Common myeloid progenitor, CD34-positive (primary cell): Measurements from ENCODE around the gene EFCAB7.

Experiments used
- CTCF ChIA-PET: fragments of 350-600 bp; sonication (Branson Sonifier 250); formaldehyde crosslinking; loops from one replicate; lab custom pipeline; 2021; ENCODE audit warnings: antibody characterized with exemption; lab: Charles Lee
- POLR2A ChIA-PET: fragments of 350-600 bp; sonication (Branson Sonifier 250); formaldehyde crosslinking; loops from one replicate; lab custom pipeline; 2021; ENCODE audit warnings: antibody characterized with exemption; lab: Charles Lee
- DNase-seq, 3 donors: peaks; one replicate each; pipeline versions ENCODE4 v3.0.0 to v3.0.0-alpha.2; 2013
- H3K27ac ChIP-seq, 2 experiments: 1 replicate in 1 of 2; 2 replicates in 1 of 2; pipeline ENCODE4 v1.7.0; 2013; ENCODE audit warnings: inconsistent platforms in 2 of 2, low read length in 2 of 2, mild to moderate bottlenecking in 2 of 2, low read depth in 1 of 2, moderate library complexity in 1 of 2; ENCODE audit not compliant: severe bottlenecking in 2 of 2, insufficient read depth in 1 of 2, poor library complexity in 1 of 2
- H3K27me3 ChIP-seq, 5 experiments: replicated peaks in 2 of 5; 1 replicate in 3 of 5; 2 replicates in 2 of 5; pipeline versions ENCODE4 v1.6.1 to v1.7.0; 2013; ENCODE audit warnings: low read length in 4 of 5, mild to moderate bottlenecking in 2 of 5, moderate library complexity in 2 of 5, inconsistent platforms in 1 of 5; ENCODE audit not compliant: insufficient read depth in 5 of 5, control insufficient read depth in 4 of 5
- H3K36me3 ChIP-seq, 4 experiments: 1 replicate in 2 of 4; 2 replicates in 2 of 4; pipeline versions ENCODE4 v1.6.1 to v1.7.0; 2013; ENCODE audit warnings: low read length in 3 of 4, control low read depth in 1 of 4, mild to moderate bottlenecking in 1 of 4; ENCODE audit not compliant: control insufficient read depth in 4 of 4, insufficient read depth in 4 of 4
- H3K4me1 ChIP-seq, 4 experiments: 1 replicate in 3 of 4; 2 replicates in 1 of 4; pipeline versions ENCODE4 v1.6.1 to v1.7.1; 2013; ENCODE audit warnings: low read length in 3 of 4, mild to moderate bottlenecking in 3 of 4, control low read depth in 1 of 4, inconsistent platforms in 1 of 4, moderate library complexity in 1 of 4; ENCODE audit not compliant: control insufficient read depth in 4 of 4, insufficient read depth in 4 of 4; ENCODE audit errors: control extremely low read depth in 1 of 4
- H3K4me3 ChIP-seq, 7 experiments: 1 replicate in 4 of 7; 2 replicates in 3 of 7; pipeline versions ENCODE4 v1.5.1 to v1.7.0; 2013; ENCODE audit warnings: mild to moderate bottlenecking in 7 of 7, low read length in 6 of 7, moderate library complexity in 6 of 7, inconsistent platforms in 2 of 7, low read depth in 2 of 7, control low read depth in 1 of 7; ENCODE audit not compliant: insufficient read depth in 4 of 7, control insufficient read depth in 1 of 7; ENCODE audit errors: extremely low read depth in 1 of 7
- H3K9me3 ChIP-seq, 5 experiments: 1 replicate in 4 of 5; 2 replicates in 1 of 5; pipeline versions ENCODE4 v1.6.1 to v1.7.1; 2013; ENCODE audit warnings: low read length in 4 of 5, mild to moderate bottlenecking in 2 of 5, inconsistent platforms in 1 of 5, low read depth in 1 of 5, moderate library complexity in 1 of 5; ENCODE audit not compliant: control insufficient read depth in 4 of 5, insufficient read depth in 2 of 5; ENCODE audit errors: control extremely low read depth in 1 of 5
- WGBS: methylation state at CpG from one replicate; pipeline ENCODE4 v1.1.5; 2013; ENCODE audit not compliant: insufficient coverage; 5-methylcytosine and 5-hydroxymethylcytosine counted together

EFCAB7 gene

DNA sequence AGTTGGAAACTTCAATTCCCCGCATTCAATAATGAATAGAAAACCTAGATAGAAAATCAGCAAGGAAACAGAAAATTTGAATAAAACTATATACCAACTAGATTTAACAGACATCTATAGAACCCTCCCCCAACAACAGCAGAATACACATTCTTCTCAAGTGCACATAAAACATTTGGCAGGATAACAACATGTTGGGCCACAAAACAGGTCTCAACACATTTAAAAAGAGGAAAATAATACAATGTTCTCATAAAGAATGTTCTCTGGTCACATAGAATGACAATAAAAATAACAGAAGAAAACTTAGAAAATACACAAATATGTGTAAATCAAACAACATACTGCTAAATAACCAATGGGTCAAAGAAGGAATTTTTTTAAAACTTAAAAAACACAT is 25.2 kb upstream of the EFCAB7 start:
- Histone ChIP-seq H3K27ac (no peak overlapping the region), H3K4me3 (no peak overlapping the region), H3K27me3 (no peaks in the 10 kb centered on the region), H3K9me3 (no peaks in the 10 kb centered on the region), H3K4me1 (no peaks in the 10 kb centered on the region), H3K36me3 (peaks cover 2 to 11% (median 3%) of the 10 kb centered on the region in 4 experiments)
- no peak for DNase-seq
- WGBS: no CpG with 5 or more reads among the region's 1 CpG
- ChIA-PET POLR2A (no interaction called here), CTCF (no interaction called here)

DNA sequence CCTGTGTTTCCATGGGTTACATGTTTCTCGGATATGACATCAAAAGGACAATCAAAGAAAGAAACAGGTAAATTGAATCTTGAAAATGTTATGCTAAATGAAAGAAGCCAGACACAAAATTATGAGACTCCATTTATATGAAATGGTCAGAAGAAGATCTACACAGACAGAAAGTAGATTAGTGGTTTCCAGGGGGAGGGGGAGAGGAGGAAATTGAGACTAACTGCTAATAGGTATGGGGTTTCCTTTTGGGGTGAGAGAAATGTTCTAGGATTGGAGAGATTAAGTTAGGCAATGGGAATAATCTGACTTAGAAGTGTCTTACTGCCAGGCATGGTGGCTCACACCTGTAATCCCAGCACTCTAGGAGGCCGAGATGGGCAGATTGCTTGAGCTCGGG is 22.1 kb upstream of the EFCAB7 start:
- no CpG with 5 or more reads among the region's 3 CpGs for whole genome bisulfite sequencing
- Histone ChIP-seq H3K27me3 (no peaks in the 10 kb centered on the region), H3K9me3 (no peaks in the 10 kb centered on the region), H3K27ac (no peak overlapping the region), H3K4me1 (no peaks in the 10 kb centered on the region), H3K36me3 (peaks cover 0 to 13% (median 4%) of the 10 kb centered on the region in 4 experiments), H3K4me3 (no peak overlapping the region)
- ChIA-PET POLR2A (no interaction called here), CTCF (no interaction called here)
- DNase-seq: peak in 1 of 3 donors; percentile 4

DNA sequence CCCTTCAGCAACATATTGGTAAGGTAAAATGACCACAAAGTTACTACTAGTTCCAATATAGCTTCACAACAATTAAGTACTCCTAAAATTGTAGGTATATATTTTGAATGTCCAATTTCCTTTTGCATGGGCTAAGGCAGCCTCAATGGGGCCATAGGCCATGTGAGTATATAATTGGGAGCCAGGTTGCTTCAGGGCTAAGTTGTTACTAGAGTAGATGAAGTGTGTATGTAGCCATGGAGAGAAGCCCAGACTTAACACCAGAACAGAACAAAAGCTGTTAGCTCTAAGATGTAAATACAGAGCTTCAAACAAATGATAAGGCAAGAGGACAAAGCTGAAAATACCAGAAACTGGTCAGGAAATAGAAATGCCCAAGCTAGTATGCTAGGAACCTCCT is 16.5 kb upstream of the EFCAB7 start:
- Histone ChIP-seq H3K27me3 (no peaks in the 10 kb centered on the region), H3K9me3 (no peaks in the 10 kb centered on the region), H3K27ac (no peak overlapping the region), H3K36me3 (peaks cover 7 to 16% (median 11%) of the 10 kb centered on the region in 4 experiments), H3K4me3 (no peak overlapping the region), H3K4me1 (no peaks in the 10 kb centered on the region)
- POLR2A ChIA-PET: interaction anchor here (0.7 kb wide), 1 partner anchor 40 kb away, joined by 3 read pairs; no protein-coding TSS in a partner anchor
- no peak for DNase-seq
- CTCF ChIA-PET: interaction anchor here (1.6 kb wide), 1 partner anchor 31 kb away, joined by 3 read pairs; no protein-coding TSS in a partner anchor

DNA sequence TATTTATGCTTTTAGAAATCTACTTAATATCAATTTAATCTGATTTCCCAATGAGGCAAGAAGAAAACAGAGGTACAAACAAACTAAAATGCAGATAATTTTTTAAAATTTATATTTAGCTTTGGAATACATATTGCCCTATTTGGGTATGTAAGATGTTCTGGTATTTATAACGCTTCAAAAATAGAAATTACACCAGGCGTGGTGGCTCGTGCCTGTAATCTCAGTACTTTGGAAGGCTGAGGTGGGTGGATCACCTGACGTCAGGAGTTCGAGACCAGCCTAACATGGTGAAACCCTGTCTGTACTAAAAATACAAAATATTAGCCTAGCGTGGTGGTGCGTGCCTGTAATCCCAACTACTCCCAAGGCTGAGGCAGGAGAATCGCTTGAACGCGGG is 13.6 kb upstream of the EFCAB7 start:
- Histone ChIP-seq H3K36me3 (peaks cover 7 to 18% (median 12%) of the 10 kb centered on the region in 4 experiments), H3K27ac (no peak overlapping the region), H3K27me3 (no peaks in the 10 kb centered on the region), H3K4me3 (no peak overlapping the region), H3K4me1 (no peaks in the 10 kb centered on the region), H3K9me3 (peaks cover 0 to 1% (median 0%) of the 10 kb centered on the region in 5 experiments)
- POLR2A ChIA-PET: no interaction called here
- CTCF ChIA-PET: no interaction called here
- DNase-seq: no peak
- WGBS: 100% methylated on average over 6 of the region's 10 CpGs

DNA sequence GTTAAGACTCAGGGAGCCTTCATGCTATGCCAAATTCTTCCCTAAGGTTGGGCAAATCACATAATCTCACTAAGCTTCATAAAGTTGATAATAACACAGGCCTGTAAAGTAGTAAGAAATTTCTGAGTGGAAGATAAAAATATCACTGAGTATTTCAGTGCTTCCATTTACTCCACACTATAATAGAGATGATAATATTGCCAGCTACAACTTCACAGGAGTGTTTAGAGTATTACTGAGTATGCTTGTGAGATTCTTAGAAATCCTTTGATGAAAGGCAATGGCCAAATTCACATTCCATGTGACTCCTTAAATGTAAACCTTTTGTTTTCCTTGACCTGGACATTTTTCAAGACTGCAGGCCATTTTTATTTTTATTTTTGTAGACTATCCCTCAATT is 10.7 kb upstream of the EFCAB7 start:
- ChIA-PET POLR2A (no interaction called here), CTCF (interaction anchor here (0.6 kb wide), 1 partner anchor 44 kb away, joined by 3 read pairs; no protein-coding TSS in a partner anchor)
- no peaks in the 10 kb centered on the region for H3K27me3 ChIP-seq
- H3K27ac ChIP-seq: no peak overlapping the region
- DNase-seq: no peak
- H3K36me3 ChIP-seq: peaks cover 0 to 6% (median 3%) of the 10 kb centered on the region in 4 experiments
- no peak overlapping the region for H3K4me3 ChIP-seq
- H3K4me1 ChIP-seq: no peaks in the 10 kb centered on the region
- H3K9me3 ChIP-seq: peaks cover 0 to 1% (median 0%) of the 10 kb centered on the region in 5 experiments

DNA sequence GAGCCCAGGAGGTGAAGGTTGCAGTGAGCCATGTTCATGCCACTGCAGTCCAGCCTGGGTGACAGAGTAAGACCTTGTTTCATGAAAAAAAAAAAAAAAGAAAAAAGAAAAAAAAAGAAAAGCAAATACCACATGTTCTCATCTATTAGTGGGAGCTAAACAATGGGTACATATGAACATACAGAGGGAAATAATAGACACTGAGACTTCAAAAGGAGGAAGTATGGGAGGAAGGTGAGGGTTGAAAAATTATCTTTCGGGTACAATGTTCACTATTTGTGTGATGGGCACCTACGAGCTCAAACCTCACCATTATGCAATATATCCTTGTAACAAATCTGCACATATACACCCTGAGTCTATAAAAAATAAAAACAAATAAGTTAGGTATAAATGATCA is 6.7 kb upstream of the EFCAB7 start:
- peak in 1 of 3 donors; percentile 7 for DNase-seq
- no peak overlapping the region for H3K27ac ChIP-seq
- no peaks in the 10 kb centered on the region for H3K27me3 ChIP-seq
- H3K9me3 ChIP-seq: peaks cover 0 to 1% (median 0%) of the 10 kb centered on the region in 5 experiments
- WGBS: no CpG with 5 or more reads among the region's 2 CpGs
- peaks cover 0 to 6% (median 0%) of the 10 kb centered on the region in 4 experiments for H3K36me3 ChIP-seq
- peaks cover 0 to 2% (median 0%) of the 10 kb centered on the region in 4 experiments for H3K4me1 ChIP-seq
- no peak overlapping the region for H3K4me3 ChIP-seq
- ChIA-PET CTCF (no interaction called here), POLR2A (no interaction called here)

DNA sequence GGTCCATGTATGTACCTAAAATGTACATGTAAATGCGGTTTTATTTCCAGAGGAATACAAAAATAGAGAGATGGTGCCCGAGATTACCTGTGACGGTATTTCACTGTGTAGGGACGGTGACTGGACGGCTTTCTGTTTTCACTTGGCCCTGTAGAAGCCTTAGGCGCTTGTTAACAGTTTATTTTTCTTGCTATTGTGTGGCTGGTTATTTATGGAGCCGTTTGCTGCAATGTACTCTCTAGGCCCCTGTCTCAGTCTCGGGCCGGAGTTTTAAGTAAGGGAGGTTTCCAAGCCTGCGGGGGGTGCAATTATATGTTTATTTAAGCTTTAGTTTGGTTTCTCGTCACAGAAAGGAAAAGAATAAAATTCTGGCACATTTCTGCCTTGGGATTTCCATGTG is 413 bp downstream of the EFCAB7 start:
- Histone ChIP-seq H3K27me3 (no peaks in the 10 kb centered on the region), H3K4me3 (peak overlapping the region; percentile 82 to 99 (median 96)), H3K9me3 (no peaks in the 10 kb centered on the region), H3K4me1 (peaks cover 6 to 24% (median 12%) of the 10 kb centered on the region in 4 experiments), H3K27ac (peak overlapping the region; percentile 96 to 97), H3K36me3 (peaks cover 0 to 5% (median 0%) of the 10 kb centered on the region in 4 experiments)
- ChIA-PET POLR2A (no interaction called here), CTCF (interaction anchor here (2.0 kb wide), 1 partner anchor 15 kb away, joined by 7 read pairs; no protein-coding TSS in a partner anchor)
- 3% methylated on average over 8 of the region's 11 CpGs for WGBS
- no peak for DNase-seq
